K562 (cell line): ENCODE results near the gene BBOX1. TPM values are rescaled to one million over a fixed set of nuclear protein-coding genes. Genes with fewer than 3 reads are reported as not detected.

ENCODE experiments used
- ATAC-seq: fragments of 200-7000 bp; cut with Tn5 transposase; 3 replicates; pipeline ENCODE4 v1.9.1; 2020; ENCODE audit warnings: moderate library complexity
- BruUV-seq: library from RNA; stranded (reverse); fragments of 400-500 nt; replicated peaks from 2 replicates; lab custom pipeline; 2021; lab: Mats Ljungman, UMichigan
- CTCF ChIA-PET: fragments of 300-600 bp; formaldehyde crosslinking; extraction: SDS; loops from one replicate; lab custom pipeline; 2021; ENCODE audit warnings: low intra/inter-chr PET ratio; lab: Yijun Ruan, JAX
- POLR2A ChIA-PET: fragments of 300-600, 350-650 bp; sonication (Branson Sonifier 250); formaldehyde crosslinking; extraction: SDS; loops from one replicate; lab custom pipeline; 2021; ENCODE audit warnings: antibody characterized with exemption, inconsistent platforms; lab: Yijun Ruan, JAX
- DNase-seq, 4 experiments: peaks; one replicate each; pipeline versions ENCODE4 v3.0.0 to v3.0.0-alpha.2; 2011 to 2018; ENCODE audit warnings: low spot score in 3 of 4, mixed read lengths in 3 of 4; ENCODE audit errors: extremely low read depth in 1 of 4
- FAIRE-seq: peaks from 2 replicates; lab custom pipeline; 2011; peaks lifted over from hg19 to GRCh38; lab: Jason Lieb, UNC
- H2AFZ ChIP-seq: 2 replicates; pipeline ENCODE4 v1.6.0; 2011; ENCODE audit warnings: low read depth, low read length, control low read depth, inconsistent platforms
- H3K27ac ChIP-seq: fragments of 200-600 bp; 3 replicates; pipeline ENCODE4 v1.8.0; 2011; ENCODE audit warnings: low read depth, mild to moderate bottlenecking, control low read depth, inconsistent platforms, low read length, moderate library complexity, mixed read lengths; ENCODE audit errors: extremely low read depth
- H3K27me3 ChIP-seq, 2 experiments: fragments of 300-600 bp in 1 of 2; 2 replicates in 1 of 2; 3 replicates in 1 of 2; pipeline versions ENCODE4 v1.6.0 to v1.8.0; 2011; ENCODE audit warnings: inconsistent platforms in 2 of 2, low read length in 2 of 2, mild to moderate bottlenecking in 1 of 2, mixed read lengths in 1 of 2, moderate library complexity in 1 of 2; ENCODE audit not compliant: control insufficient read depth in 2 of 2, insufficient read depth in 2 of 2
- H3K36me3 ChIP-seq: fragments of 300-600 bp; 3 replicates; pipeline ENCODE4 v1.8.0; 2011; ENCODE audit warnings: mild to moderate bottlenecking, low read length, inconsistent platforms; ENCODE audit not compliant: control insufficient read depth, insufficient read depth
- H3K4me1 ChIP-seq, 2 experiments: fragments of 200-600 bp in 1 of 2; replicated peaks in 1 of 2; 2 replicates in 1 of 2; 3 replicates in 1 of 2; pipeline versions ENCODE4 v1.5.1 to v1.8.0; 2011; ENCODE audit warnings: inconsistent platforms in 2 of 2, low read length in 2 of 2, mild to moderate bottlenecking in 1 of 2, mixed read lengths in 1 of 2, moderate library complexity in 1 of 2; ENCODE audit not compliant: control insufficient read depth in 2 of 2, insufficient read depth in 2 of 2
- H3K4me2 ChIP-seq: 2 replicates; pipeline ENCODE4 v1.6.1; 2011; ENCODE audit warnings: low read length, control low read depth, inconsistent platforms, mixed read lengths; ENCODE audit not compliant: insufficient read depth
- H3K4me3 ChIP-seq: fragments of 200-600 bp; sonication (generic), shearing (Covaris generic); 2 replicates; pipeline ENCODE4 v1.5.1; 2016; ENCODE audit warnings: control low read depth, inconsistent platforms
- H3K79me2 ChIP-seq: fragments of 200-600 bp; 3 replicates; pipeline ENCODE4 v1.8.0; 2011; ENCODE audit warnings: low read length, inconsistent platforms; ENCODE audit not compliant: control insufficient read depth, insufficient read depth
- H3K9ac ChIP-seq, 2 experiments: 2 replicates each; pipeline versions ENCODE4 v1.6.0 to v1.6.1; 2011; ENCODE audit warnings: low read depth in 2 of 2, low read length in 2 of 2, control low read depth in 1 of 2, inconsistent platforms in 1 of 2, mild to moderate bottlenecking in 1 of 2, mixed read lengths in 1 of 2; ENCODE audit not compliant: insufficient read depth in 1 of 2
- H3K9me1 ChIP-seq: one replicate; pipeline ENCODE4 v1.6.0; 2011; ENCODE audit warnings: inconsistent platforms, mild to moderate bottlenecking, low read length, moderate library complexity; ENCODE audit not compliant: control insufficient read depth, insufficient read depth
- H3K9me3 ChIP-seq: replicated peaks from 2 replicates; pipeline ENCODE4 v1.5.1; 2011; ENCODE audit warnings: low read depth, low read length, inconsistent platforms; ENCODE audit not compliant: control insufficient read depth, insufficient read depth
- H4K20me1 ChIP-seq: replicated peaks from 2 replicates; pipeline ENCODE4 v1.6.1; 2011; ENCODE audit warnings: low read length, inconsistent platforms, mixed read lengths; ENCODE audit not compliant: control insufficient read depth, insufficient read depth
- ELF2 ChIP-seq: fragments of 250-450 bp; sonication (Bioruptor Pico); IDR thresholded peaks from 2 replicates; pipeline ENCODE4 v1.5.0; 2021; ENCODE audit warnings: mild to moderate bottlenecking
- EP300 ChIP-seq: IDR thresholded peaks from 2 replicates; pipeline ENCODE4 v1.6.1; 2012; ENCODE audit warnings: low read length, improper control_type of control experiment
- EWSR1 ChIP-seq: fragments of 450-650 bp; IDR thresholded peaks from 2 replicates; pipeline ENCODE4 v1.6.1; 2018; ENCODE audit warnings: borderline replicate concordance, mild to moderate bottlenecking, low read depth, moderate library complexity; ENCODE audit not compliant: partially characterized antibody
- GTF2F1 ChIP-seq: IDR thresholded peaks from 2 replicates; pipeline ENCODE4 v1.6.1; 2011; ENCODE audit warnings: low read depth, low read length, improper control_type of control experiment
- HMBOX1 ChIP-seq: sonication (generic); IDR thresholded peaks from 2 replicates; pipeline ENCODE4 v1.6.1; 2016
- KAT2B ChIP-seq: IDR thresholded peaks from one replicate; pipeline ENCODE4 v1.6.1; 2012; ENCODE audit warnings: low read depth, mild to moderate bottlenecking, control low read depth, inconsistent platforms, low read length, moderate library complexity
- KLF16 ChIP-seq: IDR thresholded peaks from 2 replicates; pipeline ENCODE4 v1.6.1; 2016; ENCODE audit warnings: antibody characterized with exemption
- MTA2 ChIP-seq: fragments of 450-650 bp; IDR thresholded peaks from 2 replicates; pipeline ENCODE4 v1.6.1; 2016; ENCODE audit warnings: low read depth
- MYBL2 ChIP-seq, 2 experiments: fragments of 450-650 bp in 1 of 2; sonication (generic) in 1 of 2; formaldehyde crosslinking in 1 of 2; IDR thresholded peaks; 2 replicates each; pipeline versions ENCODE4 v1.6.1 to v1.8.1; 2017 to 2022; ENCODE audit warnings: borderline replicate concordance in 1 of 2, inconsistent platforms in 1 of 2, low read depth in 1 of 2, mild to moderate bottlenecking in 1 of 2, missing genetic modification reagents in 1 of 2, moderate library complexity in 1 of 2
- NELFE ChIP-seq: IDR thresholded peaks from 2 replicates; pipeline ENCODE4 v1.6.1; 2011; ENCODE audit warnings: mild to moderate bottlenecking; ENCODE audit not compliant: insufficient read depth, insufficient read length
- NUFIP1 ChIP-seq: fragments of 450-650 bp; IDR thresholded peaks from 2 replicates; pipeline ENCODE4 v1.6.1; 2018; ENCODE audit not compliant: partially characterized antibody
- TCF7L2 ChIP-seq: fragments of 150-350 bp; IDR thresholded peaks from 2 replicates; pipeline ENCODE4 v1.6.1; 2016; ENCODE audit warnings: low read depth, mild to moderate bottlenecking, low read length, moderate library complexity
- ZBED1 ChIP-seq: IDR thresholded peaks from 2 replicates; pipeline ENCODE4 v1.6.1; 2014
- ZBTB17 ChIP-seq: fragments of 450-650 bp; formaldehyde crosslinking; IDR thresholded peaks from 2 replicates; pipeline ENCODE4 v1.4.0; 2020; ENCODE audit warnings: mild to moderate bottlenecking
- ZHX1 ChIP-seq: fragments of 150-350 bp; conservative IDR thresholded peaks from 2 replicates; pipeline ENCODE4 v1.6.1; 2014; ENCODE audit warnings: low read length
- ZNF143 ChIP-seq: sonication (generic); formaldehyde crosslinking; IDR thresholded peaks from 2 replicates; pipeline ENCODE4 v1.9.0; 2022; ENCODE audit warnings: mild to moderate bottlenecking, missing genetic modification reagents
- ZNF354B ChIP-seq: fragments of 250-450 bp; sonication (Bioruptor Pico); IDR thresholded peaks from 2 replicates; pipeline ENCODE4 v1.4.0; 2020
- WGBS: fragments of 100-300 bp; shearing (Covaris generic); methylation state at CpG from one replicate; pipeline ENCODE4 v1.1.6; 2016; ENCODE audit warnings: low coverage, mixed read lengths; ENCODE audit not compliant: insufficient coverage; ENCODE audit errors: missing lambda C conversion rate; 5-methylcytosine and 5-hydroxymethylcytosine counted together
- in situ Hi-C: fragments of 300-500 bp; cut with MboI; formaldehyde crosslinking; loops from 4 replicates; pipeline ENCODE4 v1.15.0; 2018; ENCODE audit warnings: inconsistent platforms, mixed read lengths
- intact Hi-C: fragments of 100-400 bp; cut with micrococcal nuclease; formaldehyde crosslinking; loops from 2 replicates; pipeline ENCODE4 v1.14.2; 2022
- polyA plus RNA-seq, 8 experiments: library from polyadenylated mRNA; depleted of rRNA in 4 of 8; stranded (reverse) in 5 of 8; unstranded in 3 of 8; fragments of >200 nt; fragmentation: Nextera tagmentation in 2 of 8; fragmentation: Illumina TruSeq in 1 of 8; extraction: Ambion mirVana in 2 of 8; extraction: Trizol in 1 of 8; gene quantifications; 2 replicates each; pipeline versions ENCODE4 v1.2.1 to v1.2.3, GENCODE V29; 2011 to 2014; ENCODE audit warnings: inconsistent platforms in 1 of 8, missing spikeins in 1 of 8
- total RNA-seq, 7 experiments: library from RNA; depleted of rRNA in 6 of 7; stranded (reverse); fragments of >200 nt in 6 of 7; fragmentation: Illumina TruSeq in 2 of 7; extraction: Trizol in 2 of 7; gene quantifications; 2 replicates each; pipeline versions ENCODE4 v1.2.1 to v1.2.3, GENCODE V29; 2011 to 2021; ENCODE audit warnings: low replicate concordance in 1 of 7

Gene BBOX1
- total and polyA plus RNA-seq, 9 of the 15 experiments (the other 6 are each of a cell fraction or from before 2014, with no cell fraction given): not detected

- Histone ChIP-seq H3K4me1 (no peaks in the 10 kb centered on the region), H3K36me3 (no peaks in the 10 kb centered on the region), H3K27ac (no peak overlapping the region), H3K4me3 (no peak overlapping the region), H3K9me1 (no peaks in the 10 kb centered on the region), H3K4me2 (no peak overlapping the region), H3K9ac (no peak overlapping the region), H3K27me3 (no peaks in the 10 kb centered on the region), H4K20me1 (no peaks in the 10 kb centered on the region), H2AFZ (no peak overlapping the region), H3K9me3 (no peaks in the 10 kb centered on the region), H3K79me2 (no peaks in the 10 kb centered on the region)
- WGBS: 0% methylated on average over 1 of the region's 1 CpG
- no TSS peak for BruUV-seq
- DNase-seq (no peak), FAIRE-seq (no peak), ATAC-seq (no peak)
- in situ Hi-C loops (no loop called here), intact Hi-C loops (no loop called here)
- TF ChIP-seq TCF7L2 (no peak), KAT2B (no peak), ZBED1 (no peak), EWSR1 (no peak), KLF16 (no peak), EP300 (no peak), MTA2 (no peak), HMBOX1 (no peak), GTF2F1 (no peak), ZBTB17 (no peak), ZNF143 (CRISPR knock-in tag) (no peak), NUFIP1 (no peak), NELFE (no peak), ZHX1 (no peak), ZNF354B (CRISPR knock-in tag) (no peak), ELF2 (no peak), MYBL2 (IDR thresholded peaks at IDR 0.05; ENCODE audit: low read depth) (no peak), MYBL2 (CRISPR knock-in tag; IDR thresholded peaks at IDR 0.05; ENCODE audit: borderline replicate concordance) (no peak)
- CTCF ChIA-PET: no interaction called here
- POLR2A ChIA-PET: no interaction called here
Observed at GRCh38 chr11:27075655-27076054, 35.0 kb downstream of the BBOX1 start.
